ENCODE results near the gene HOXC11.

The HOXC11 gene

DNA sequence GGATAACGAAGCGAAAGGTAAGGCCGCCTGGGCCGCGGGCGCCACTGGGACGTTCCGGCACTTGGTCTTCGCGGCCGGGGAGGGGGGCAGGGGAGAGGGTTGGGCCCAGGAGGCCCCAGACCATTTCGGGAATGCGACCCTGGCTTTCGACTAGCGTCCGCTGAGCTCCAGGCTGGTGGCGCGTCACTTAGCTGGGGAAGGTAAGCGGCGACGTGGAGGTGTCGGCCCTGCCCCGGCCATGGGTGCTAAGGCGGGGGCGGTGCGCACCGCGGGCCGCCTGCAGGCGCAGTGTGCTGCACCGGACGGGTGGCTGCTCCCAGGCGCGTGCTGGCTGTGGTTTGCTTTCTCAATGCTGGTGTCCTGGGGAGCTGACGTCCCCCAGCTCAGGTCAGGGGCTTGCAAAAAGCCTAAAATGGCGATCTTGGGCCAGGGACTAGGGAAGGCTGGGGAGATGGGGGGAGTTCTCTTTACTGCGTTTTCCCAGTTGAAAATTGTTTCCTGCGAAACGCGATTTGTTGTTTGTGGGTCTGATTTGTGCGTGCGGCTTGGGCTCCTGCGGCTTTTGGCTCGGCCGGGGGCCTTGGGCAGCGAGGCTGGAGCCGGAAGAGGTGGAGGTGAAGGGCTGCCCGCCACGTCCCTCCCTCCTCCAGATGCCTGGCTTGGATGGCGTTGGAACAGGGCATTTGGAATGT, 13.2 kb downstream of the HOXC11 start:
- DNase-seq = no peak

DNA sequence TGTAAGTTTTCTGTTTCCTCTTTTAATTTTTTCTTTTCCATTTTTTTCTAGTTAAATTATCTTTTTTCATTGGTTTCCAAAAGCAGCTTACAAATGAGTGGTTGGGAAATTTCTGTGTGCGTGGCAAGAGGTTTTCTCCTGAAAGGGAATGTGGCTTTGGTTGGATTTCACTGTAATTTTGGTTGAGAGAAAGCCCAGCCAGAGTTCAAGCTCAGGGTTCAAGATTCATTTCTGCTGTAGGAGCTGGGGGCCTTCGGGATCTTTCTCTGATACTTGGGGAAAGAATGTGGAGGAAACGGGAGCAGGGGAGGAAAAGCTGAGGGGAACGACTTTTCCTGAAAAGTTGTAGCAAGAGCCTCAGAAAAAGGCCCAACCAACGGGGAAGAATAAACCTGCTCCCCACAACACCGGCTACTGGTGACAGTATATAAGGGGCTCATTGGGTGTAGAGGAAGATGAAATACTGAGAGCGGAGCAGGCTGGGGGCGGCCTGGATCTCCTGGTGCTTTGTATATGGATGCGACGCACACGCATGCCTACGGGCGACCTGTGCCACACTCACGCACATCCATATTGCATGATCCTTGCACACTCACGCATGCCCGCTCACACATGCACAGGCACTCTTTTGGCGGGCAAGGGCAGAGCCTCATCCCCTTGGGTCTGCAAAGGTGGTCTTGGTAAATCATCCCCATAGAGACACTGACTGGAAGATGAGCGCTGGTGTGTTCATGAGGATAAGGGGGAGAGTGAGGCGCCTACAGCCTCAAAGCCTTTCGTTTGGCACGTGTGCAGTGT, 14.0 kb downstream of the HOXC11 start:
- DNase-seq = no peak

- no peak for DNase-seq
Observed at GRCh38 chr12:53987787-53988230, 14.9 kb downstream of the HOXC11 start.

GRCh38 chr12:53988541-53989226, 15.8 kb downstream of the HOXC11 start:
- no peak for DNase-seq

DNA sequence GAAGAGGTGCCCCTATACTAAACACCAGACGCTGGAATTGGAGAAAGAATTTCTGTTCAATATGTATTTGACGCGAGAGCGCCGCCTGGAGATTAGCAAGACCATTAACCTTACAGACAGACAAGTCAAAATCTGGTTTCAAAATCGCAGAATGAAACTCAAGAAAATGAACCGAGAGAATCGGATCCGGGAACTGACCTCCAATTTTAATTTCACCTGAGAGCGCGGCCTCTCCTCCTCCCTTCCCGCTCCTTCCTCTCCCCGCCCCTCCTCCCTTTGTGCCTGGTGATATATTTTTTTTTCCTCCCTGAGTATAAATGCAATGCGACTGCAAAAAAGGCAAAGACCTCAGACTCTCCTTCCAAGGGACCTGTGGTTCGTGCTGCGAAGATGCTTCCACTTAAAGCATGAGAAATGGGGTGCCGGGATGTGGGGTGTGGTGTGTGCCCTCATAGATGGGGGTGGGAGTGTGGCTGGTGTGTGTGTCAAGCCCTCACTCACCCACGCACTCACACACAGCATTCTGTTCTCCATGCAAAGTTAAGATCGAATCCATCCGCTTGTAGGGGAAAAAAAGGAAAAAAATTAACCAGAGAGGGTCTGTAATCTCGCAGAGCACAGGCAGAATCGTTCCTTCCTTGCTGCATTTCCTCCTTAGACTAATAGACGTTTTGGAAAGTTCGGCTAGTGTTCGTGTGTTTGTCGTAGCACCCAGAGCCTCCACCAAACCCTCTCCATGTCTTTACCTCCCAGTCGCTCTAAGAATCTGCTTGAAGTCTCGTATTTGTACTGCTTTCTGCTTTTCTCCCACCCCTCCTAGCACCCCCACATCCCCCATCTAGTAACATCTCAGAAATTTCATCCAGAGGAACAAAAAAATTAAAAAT, 16.5 kb downstream of the HOXC11 start:
- DNase-seq = no peak

GRCh38 chr12:53990311-53991076, 17.6 kb downstream of the HOXC11 start:
- no peak for DNase-seq

DNA sequence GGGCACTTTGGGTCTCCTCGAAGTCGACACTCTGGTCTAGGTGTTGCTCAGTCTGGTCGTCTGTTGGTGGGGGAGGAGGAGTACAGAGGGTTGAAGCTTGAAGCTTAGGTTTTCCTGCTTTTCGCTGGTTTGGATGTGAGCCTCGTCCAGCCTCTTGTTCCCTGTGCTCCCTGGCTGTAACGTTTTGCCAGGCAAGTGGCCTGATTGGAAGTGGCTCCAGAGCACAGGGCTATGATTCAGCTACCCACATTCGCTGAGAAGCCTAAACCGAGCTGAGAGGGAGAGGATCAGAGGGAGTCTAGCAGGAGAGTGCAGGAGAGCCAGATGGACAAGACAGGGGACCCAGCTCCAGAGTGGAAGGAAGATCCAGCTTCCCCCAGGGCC, 18.1 kb downstream of the HOXC11 start:
- no peak for DNase-seq

- DNase-seq = no peak
Observed at GRCh38 chr12:53992377-53992889, 19.5 kb downstream of the HOXC11 start.

- DNase-seq = no peak
Observed at GRCh38 chr12:53993162-53994008, 20.5 kb downstream of the HOXC11 start.

DNA sequence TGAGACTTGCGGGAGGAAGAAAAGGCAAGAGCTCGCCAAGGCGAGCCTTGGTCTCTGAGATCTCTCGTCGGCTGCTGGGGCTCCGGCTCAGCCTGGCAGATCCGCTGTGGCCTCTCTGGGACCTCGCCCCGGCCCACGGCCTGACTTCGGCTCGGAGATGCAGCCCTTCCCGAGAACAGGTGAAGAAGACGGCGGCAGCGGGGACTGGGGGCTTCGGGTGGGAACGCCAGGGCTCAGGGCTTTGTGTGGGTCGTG, 21.0 kb downstream of the HOXC11 start:
- DNase-seq = no peak

GRCh38 chr12:53994264-53995001, 21.5 kb downstream of the HOXC11 start:
- no peak for DNase-seq

DNA sequence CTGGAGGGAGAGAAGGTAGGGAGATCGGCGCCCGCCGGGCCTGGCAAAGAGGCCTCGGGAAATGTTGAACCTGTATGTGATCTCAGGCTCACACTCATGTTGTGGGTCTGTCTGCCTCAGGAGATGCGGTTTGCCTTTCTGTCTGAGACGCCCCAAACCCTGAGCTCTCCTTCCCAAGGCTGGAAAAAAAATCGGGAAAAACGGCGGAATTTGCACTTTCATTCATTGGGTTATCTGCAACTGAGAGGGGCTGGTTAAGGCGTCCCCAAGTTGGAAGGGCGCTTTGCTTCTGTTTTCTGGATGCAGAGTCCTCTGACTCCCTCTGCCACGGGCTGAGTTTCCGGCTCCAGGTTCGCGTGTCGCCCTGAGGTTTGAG, 22.1 kb downstream of the HOXC11 start:
- DNase-seq = no peak

DNA sequence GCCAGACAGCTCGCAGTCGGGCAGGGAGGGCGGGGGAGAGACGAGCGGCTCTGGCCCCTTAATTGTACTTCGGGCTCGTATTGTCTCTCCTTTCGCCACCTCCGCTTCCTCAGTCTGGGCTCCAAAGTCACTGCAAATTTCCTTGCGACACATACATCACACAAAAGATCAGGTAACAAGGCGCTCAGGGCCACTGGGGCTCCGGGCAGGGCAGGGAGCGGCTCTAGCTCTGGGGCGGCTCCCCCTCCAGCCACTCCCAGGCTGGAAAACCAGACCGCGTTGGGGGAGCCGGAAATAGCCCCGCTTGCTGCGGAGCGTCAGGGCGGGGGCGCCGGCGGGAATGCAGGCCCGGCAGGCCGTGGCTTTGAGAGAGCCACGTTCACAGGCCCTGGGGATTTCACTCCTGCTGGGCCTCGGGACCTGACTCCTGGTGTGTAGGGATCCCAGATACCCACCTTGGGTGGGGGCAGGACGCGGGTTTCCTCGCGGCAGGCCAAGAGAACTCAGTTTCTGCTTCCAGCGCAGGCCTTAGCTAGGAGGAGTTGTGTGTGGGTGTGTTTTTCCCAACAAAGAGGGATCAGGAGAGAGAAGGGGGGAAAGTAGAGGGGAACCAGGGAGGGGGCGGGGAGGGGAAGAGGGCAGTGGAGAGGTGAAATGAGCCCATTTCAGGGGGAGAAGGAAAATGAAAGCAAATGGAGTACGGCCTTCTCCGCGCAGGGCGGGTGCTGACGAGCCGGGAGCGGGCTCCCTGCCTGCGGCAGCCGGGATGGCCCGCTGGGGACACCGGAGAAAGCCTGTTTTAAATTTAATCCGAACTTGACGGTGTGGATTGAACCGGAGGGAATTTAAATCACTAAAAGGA, 22.7 kb downstream of the HOXC11 start:
- no peak for DNase-seq

- no peak for DNase-seq
Observed at GRCh38 chr12:53996240-53997203, 23.6 kb downstream of the HOXC11 start.

- no peak for DNase-seq
Observed at GRCh38 chr12:53997204-53998109, 24.5 kb downstream of the HOXC11 start.

GRCh38 chr12:53998110-53998899, 25.4 kb downstream of the HOXC11 start:
- DNase-seq = no peak

All from right forelimb (tissue), 1 donor.